Fibroblast of skin of abdomen (primary cell): ENCODE data around the gene MORN1.

Experiments
- DNase-seq: peaks from one replicate; pipeline ENCODE4 v3.0.0-alpha.2; 2013

Gene MORN1

GRCh38 chr1:2372551-2373490 lies 18.5 kb downstream of the MORN1 start:
- no peak for DNase-seq

GRCh38 chr1:2368053-2368744 lies 23.2 kb downstream of the MORN1 start:
- DNase-seq: no peak

DNA sequence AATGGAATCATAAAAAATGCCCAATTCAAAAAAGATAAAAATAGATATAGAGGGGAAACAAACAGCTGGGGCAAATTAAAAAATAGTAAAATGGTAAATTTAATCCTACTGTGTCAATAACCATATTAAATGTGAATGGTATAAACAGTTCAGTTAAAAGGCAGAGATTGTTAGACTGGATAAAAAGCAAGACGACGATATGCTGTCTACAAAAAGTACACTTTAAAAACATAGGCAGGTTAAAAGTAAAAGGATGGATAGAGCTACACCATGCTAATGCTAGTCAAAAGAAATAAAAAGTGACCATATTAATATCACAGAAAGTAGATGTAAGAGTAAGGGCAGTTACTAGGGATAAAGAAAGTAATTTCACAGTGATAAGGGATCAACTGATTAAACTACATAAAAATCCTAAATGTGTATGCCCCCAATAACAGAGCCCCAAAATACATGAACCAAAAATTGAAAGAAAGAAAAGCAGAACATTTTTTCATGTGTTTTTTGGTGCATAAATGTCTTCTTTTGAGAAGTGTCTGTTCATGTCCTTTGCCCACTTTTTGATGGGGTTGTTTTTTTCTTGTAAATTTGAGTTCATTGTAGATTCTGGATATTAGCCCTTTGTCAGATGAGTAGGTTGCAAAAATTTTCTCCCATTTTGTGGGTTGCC lies 27.4 kb downstream of the MORN1 start:
- no peak for DNase-seq

GRCh38 chr1:2360588-2361364 lies 30.6 kb downstream of the MORN1 start:
- peak; percentile 74 for DNase-seq

DNA sequence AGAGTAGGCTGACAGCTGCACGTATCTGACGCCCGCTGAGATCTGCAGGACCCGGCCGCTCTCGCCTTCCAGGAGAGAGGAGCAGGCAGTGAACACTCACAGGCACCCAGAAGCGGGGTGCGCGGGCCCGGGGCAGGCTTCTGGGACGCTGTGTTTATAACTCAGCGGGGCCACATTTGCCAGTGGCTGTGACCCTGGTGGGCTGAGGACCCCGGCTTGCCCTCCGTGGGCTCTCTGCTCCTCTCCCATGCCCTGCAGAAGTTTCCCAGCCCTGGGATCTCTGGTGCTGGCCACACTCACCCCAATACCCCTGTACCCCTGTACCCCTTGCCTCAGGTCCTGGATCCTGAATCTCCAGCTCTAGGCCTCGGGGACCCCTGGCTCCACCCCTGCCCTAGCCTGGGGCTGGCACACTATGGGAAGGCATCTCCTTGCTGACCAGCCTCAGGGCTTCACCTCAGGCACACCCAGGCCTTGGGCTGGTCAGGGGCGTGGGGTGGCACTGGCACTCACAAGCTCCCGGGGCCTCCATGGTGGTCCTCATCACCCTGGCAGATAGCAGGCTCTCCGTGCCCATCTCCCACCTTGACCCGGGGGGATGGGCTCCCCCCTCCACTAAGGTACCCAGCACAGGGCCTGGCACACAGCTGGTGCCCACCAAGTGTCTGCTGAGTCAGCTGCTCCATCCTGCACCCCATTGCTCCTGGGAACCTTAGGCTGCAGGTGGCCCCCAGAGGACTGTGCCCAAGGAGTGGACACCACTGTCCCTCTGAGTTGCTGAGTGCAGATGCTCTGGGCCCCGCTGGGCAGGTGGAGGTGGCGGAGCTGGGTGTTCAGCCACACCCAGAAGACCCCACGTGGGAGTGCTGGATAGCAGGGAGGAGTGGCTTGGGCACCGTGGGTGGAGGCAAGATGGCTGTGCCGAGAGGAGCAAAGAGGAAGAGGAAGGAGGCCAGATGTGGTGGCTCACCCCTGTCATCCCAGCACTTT lies 32.4 kb downstream of the MORN1 start:
- no peak for DNase-seq

DNA sequence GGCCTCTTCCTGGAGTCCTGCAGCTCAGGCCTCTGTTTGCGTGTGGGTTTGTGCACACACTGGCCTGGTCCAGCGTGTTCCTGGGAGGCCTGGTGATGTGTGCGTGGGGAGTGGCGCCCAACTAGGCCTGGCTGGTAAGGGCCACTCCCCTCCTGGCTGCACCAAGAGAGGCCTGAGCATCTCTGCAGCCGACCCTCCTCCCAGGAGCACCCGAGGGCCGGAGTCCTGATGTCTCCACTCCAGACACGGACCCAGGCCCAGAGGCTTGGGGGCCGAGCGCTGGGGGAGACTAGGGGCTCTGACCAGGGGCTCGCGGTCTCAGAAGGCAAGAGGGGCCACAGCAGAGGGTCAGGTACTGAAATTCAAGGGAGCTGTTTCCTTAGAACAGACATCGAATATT lies 33.3 kb downstream of the MORN1 start:
- DNase-seq: no peak

DNA sequence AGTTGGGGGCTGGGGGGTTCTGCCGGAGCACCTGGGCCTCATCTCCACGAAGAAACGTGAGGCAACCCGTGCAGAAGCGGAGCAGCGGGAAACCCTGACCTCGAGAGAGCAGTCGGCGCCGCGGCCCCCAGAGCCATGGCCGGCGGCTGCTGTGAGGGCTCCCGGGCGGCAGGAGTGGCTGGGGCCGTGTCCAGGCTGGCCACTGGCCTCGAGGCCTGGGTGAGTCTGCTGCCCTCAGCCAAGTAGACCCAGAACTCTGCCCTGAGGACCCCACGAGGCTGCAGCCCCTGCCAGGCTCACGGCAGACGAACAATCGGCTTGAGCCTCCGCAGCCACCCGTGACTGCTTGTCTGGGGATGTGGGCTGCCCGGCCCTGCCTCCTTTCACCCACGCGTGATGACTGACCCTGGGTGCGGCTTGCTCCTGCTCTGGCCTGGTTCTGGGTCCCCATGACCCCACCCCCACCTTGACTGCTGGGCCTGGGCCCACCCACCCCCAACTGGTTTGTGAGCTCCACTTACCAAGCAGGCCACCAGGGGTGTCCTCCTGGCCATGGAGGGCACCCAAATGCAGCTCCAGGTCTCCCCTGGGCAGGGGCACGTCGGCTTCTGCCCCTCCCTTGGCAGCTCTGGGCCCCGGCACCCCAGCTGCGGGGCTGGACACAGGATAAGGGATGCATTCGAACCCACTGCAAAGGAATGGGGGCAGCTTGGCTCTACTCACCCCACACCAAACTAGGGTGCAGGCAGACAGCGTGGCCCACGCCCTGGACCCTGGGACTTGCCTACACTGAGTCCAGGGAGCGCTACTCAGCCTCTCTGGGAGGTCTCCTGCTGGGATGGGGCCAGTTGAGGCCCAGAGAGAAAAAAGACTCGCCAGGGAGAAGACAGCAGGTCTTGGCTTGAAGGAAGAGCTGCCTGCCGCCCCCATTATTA lies 34.2 kb downstream of the MORN1 start:
- DNase-seq: no peak

DNA sequence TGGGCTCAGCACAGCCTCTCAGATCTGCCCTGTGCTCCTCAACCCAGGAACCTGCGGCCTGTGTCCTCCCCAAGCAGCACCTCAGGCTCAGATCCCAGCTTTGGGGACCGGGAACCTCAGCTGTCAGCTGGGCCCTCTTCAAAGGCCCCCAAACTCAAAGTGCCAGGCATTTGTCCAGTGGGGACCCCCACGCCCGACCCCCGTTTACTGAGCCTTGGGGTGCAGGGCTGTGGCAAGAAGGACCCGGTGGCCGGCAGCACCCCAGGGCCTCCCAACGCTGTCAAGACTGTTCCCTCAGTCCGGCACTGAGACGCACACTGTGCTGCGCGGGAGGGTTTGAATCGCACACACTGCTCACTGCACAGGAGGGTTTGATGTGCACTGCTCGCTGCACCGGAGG lies 35.0 kb downstream of the MORN1 start:
- DNase-seq: no peak

- no peak for DNase-seq
Measured at GRCh38 chr1:2355373-2356261, 35.7 kb downstream of the MORN1 start.

DNA sequence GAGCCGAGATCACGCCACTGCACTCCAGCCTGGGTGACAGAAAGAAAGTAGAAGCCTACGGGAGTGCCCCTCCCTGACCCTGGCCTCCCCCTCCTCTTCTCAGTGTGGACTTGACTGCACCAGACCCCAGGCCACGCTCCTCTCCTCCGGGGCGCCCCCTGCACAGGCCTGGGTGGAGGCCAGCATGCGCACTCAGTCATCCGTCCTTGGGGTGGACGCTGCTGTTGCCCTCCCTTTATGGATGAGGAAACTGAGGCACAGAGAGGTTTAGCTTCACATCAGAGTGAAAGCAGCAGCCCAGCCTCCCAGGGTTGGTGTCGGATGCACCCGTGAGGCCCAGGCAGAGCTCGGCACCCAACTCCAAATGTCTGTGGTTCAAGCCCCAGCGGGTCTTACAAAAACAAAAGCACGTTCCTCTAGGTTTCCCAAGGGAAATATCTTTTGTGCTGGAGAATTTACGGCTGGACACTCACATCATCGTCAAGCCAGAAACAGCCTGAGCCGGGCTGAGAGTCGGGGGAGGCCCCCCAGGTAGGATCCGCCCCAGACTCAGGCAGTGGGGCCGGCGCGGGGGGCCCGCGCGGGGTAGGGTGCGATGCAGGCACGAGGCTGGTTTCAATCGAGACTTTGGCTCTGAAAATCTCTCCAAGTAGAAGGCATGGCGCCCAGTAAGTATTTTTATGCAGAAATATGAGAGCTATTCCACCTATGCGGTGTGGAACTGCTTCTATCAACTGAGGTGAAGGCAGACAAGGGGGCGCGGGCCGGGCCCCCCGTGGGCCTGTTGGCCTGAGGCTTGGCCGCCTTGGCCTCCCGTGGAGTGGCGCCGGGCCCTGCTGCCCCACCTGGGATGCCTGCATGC lies 36.6 kb downstream of the MORN1 start:
- DNase-seq: peak; percentile 48

- DNase-seq: no peak
Measured at GRCh38 chr1:2353551-2354438, 37.6 kb downstream of the MORN1 start.

- DNase-seq: no peak
Measured at GRCh38 chr1:2352897-2353550, 38.3 kb downstream of the MORN1 start.

DNA sequence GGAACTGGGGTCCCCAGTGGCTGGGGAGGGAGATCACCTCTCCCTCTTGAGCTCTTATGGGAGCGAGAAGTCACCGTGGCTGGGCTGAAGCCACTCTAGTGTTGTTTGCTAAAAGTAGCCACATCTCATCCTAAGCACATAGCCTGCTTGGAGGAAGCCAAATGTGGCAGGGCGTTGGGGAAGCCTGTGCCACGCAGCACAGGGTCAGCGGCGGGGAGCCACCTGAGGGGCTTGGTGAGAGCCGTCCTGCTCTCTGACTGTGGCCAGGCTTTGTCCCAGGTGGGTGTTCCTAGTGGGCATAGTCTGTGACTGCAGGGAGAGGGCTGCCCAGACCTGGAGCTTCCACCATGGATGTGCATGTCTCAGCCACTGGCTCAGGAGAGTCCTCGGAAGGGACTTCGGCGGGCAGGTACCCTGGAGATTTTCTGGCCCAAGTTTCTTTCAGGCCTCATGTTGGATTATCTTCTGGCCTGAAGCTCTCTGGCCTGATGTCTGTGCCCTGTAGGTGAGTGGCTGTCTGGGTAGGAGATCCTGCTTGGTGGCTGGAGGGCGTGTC lies 38.9 kb downstream of the MORN1 start:
- DNase-seq: no peak

DNA sequence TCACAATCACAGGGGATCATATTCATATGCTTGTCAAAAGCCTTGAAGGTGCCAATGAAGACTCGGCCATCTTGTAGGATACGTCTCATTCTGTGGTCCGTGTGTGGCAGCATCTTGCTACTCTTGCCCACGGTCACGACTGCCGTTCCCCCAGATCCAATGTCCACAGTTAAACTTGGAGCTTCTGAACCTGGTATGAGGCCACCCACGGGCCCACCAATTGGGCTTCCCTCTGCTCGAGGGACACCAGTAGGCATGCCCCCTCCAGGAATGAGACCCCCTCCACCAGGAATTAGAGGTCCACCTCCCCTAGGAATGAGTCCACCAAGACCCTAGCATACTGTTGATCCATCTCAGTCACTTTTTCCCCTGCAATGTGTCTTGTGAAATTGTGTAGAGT lies 39.6 kb downstream of the MORN1 start:
- DNase-seq: no peak

- DNase-seq: no peak
Measured at GRCh38 chr1:2350911-2351655, 40.3 kb downstream of the MORN1 start.
